H9 (cell line): ENCODE measurements around the gene CDC25B. TPM values are rescaled to one million over a fixed set of nuclear protein-coding genes. Genes with fewer than 3 reads are reported as not detected.

Source experiments
- DNase-seq: peaks from one replicate; pipeline ENCODE4 v3.0.0-alpha.2; 2017
- H2AFZ ChIP-seq: one replicate; pipeline ENCODE4 v1.6.1; 2013; ENCODE audit warnings: mild to moderate bottlenecking, low read length, control low read depth, moderate library complexity
- H2AK5ac ChIP-seq: 2 replicates; pipeline ENCODE4 v1.6.1; 2013; ENCODE audit warnings: low read length, control low read depth, mixed read lengths; ENCODE audit not compliant: insufficient read length
- H2BK120ac ChIP-seq: one replicate; pipeline ENCODE4 v1.6.1; 2013; ENCODE audit warnings: low read depth, mild to moderate bottlenecking, low read length, control low read depth, inconsistent platforms; ENCODE audit not compliant: poor library complexity, severe bottlenecking
- H2BK12ac ChIP-seq: 2 replicates; pipeline ENCODE4 v1.6.1; 2013; ENCODE audit warnings: low read length, control low read depth, mixed read lengths, low read depth; ENCODE audit not compliant: insufficient read length
- H2BK15ac ChIP-seq: 2 replicates; pipeline ENCODE4 v1.6.1; 2013; ENCODE audit warnings: low read depth, low read length, control low read depth
- H2BK20ac ChIP-seq: one replicate; pipeline ENCODE4 v1.6.1; 2013; ENCODE audit warnings: low read depth, mild to moderate bottlenecking, low read length, control low read depth, inconsistent platforms; ENCODE audit not compliant: poor library complexity, severe bottlenecking
- H2BK5ac ChIP-seq: 2 replicates; pipeline ENCODE4 v1.6.1; 2013; ENCODE audit warnings: low read length, control low read depth, mixed read lengths; ENCODE audit not compliant: insufficient read length
- H3K14ac ChIP-seq: 2 replicates; pipeline ENCODE4 v1.6.1; 2013; ENCODE audit warnings: low read length, control low read depth; ENCODE audit not compliant: insufficient read depth
- H3K18ac ChIP-seq: 2 replicates; pipeline ENCODE4 v1.6.1; 2013; ENCODE audit warnings: low read depth, mild to moderate bottlenecking, mixed read lengths, low read length, control low read depth; ENCODE audit not compliant: insufficient read length
- H3K23ac ChIP-seq: 2 replicates; pipeline ENCODE4 v1.6.1; 2013; ENCODE audit warnings: low read length, control low read depth, mixed read lengths, low read depth; ENCODE audit not compliant: insufficient read length
- H3K23me2 ChIP-seq: 2 replicates; pipeline ENCODE4 v1.6.1; 2013; ENCODE audit warnings: low read depth, mild to moderate bottlenecking, mixed read lengths, low read length, control low read depth; ENCODE audit not compliant: insufficient read length, poor library complexity, severe bottlenecking
- H3K27ac ChIP-seq: 2 replicates; pipeline ENCODE4 v1.5.1; 2013; ENCODE audit warnings: low read length, control low read depth, mixed read lengths, low read depth; ENCODE audit not compliant: insufficient read length
- H3K27me3 ChIP-seq: 2 replicates; pipeline ENCODE4 v1.6.1; 2013; ENCODE audit warnings: low read length, control low read depth, inconsistent platforms; ENCODE audit not compliant: insufficient read depth
- H3K4ac ChIP-seq: 2 replicates; pipeline ENCODE4 v1.6.1; 2013; ENCODE audit warnings: low read depth, mild to moderate bottlenecking, control low read depth, inconsistent platforms, low read length, moderate library complexity
- H3K4me1 ChIP-seq: 2 replicates; pipeline ENCODE4 v1.6.1; 2013; ENCODE audit warnings: low read length, control low read depth, inconsistent platforms; ENCODE audit not compliant: insufficient read depth
- H3K4me2 ChIP-seq: 2 replicates; pipeline ENCODE4 v1.6.1; 2013; ENCODE audit warnings: low read length, control low read depth, mixed read lengths; ENCODE audit not compliant: insufficient read length, insufficient read depth
- H3K56ac ChIP-seq: 2 replicates; pipeline ENCODE4 v1.6.1; 2013; ENCODE audit warnings: low read depth, mild to moderate bottlenecking, mixed read lengths, low read length, control low read depth; ENCODE audit not compliant: insufficient read length
- H3K79me1 ChIP-seq: 2 replicates; pipeline ENCODE4 v1.6.1; 2013; ENCODE audit warnings: low read depth, mild to moderate bottlenecking, moderate library complexity, low read length, control low read depth, inconsistent platforms; ENCODE audit not compliant: insufficient read depth, poor library complexity, severe bottlenecking
- H3K79me2 ChIP-seq: 2 replicates; pipeline ENCODE4 v1.6.1; 2013; ENCODE audit warnings: low read length, control low read depth, inconsistent platforms; ENCODE audit not compliant: insufficient read depth
- H3K9ac ChIP-seq: 2 replicates; pipeline ENCODE4 v1.6.1; 2013; ENCODE audit warnings: low read length, control low read depth, mixed read lengths; ENCODE audit not compliant: insufficient read length; ENCODE audit errors: extremely low read depth
- H3K9me3 ChIP-seq: one replicate; pipeline ENCODE4 v1.6.1; 2013; ENCODE audit warnings: low read depth, low read length, inconsistent platforms; ENCODE audit not compliant: control insufficient read depth
- H3T11ph ChIP-seq: one replicate; pipeline ENCODE4 v1.6.1; 2013; ENCODE audit warnings: mild to moderate bottlenecking, low read length, control low read depth, inconsistent platforms
- H4K20me1 ChIP-seq: one replicate; pipeline ENCODE4 v1.6.1; 2013; ENCODE audit not compliant: control insufficient read depth, insufficient read length, insufficient read depth
- H4K5ac ChIP-seq: 2 replicates; pipeline ENCODE4 v1.6.1; 2013; ENCODE audit warnings: low read depth, mild to moderate bottlenecking, mixed read lengths, low read length, control low read depth; ENCODE audit not compliant: insufficient read length
- H4K8ac ChIP-seq: replicated peaks from 2 replicates; pipeline ENCODE4 v1.6.1; 2013; ENCODE audit warnings: low read length, control low read depth, mixed read lengths, low read depth; ENCODE audit not compliant: insufficient read length
- H4K91ac ChIP-seq: 2 replicates; pipeline ENCODE4 v1.6.1; 2013; ENCODE audit warnings: low read depth, mild to moderate bottlenecking, moderate library complexity, mixed read lengths, low read length, control low read depth; ENCODE audit not compliant: insufficient read length
- H3K27ac Mint-ChIP-seq, 3 experiments: 2 replicates in 2 of 3; 3 replicates in 1 of 3; pipeline ENCODE4 v1.8.0; 2020 to 2021; ENCODE audit warnings: mixed read lengths in 3 of 3, mild to moderate bottlenecking in 1 of 3, moderate library complexity in 1 of 3
- H3K27me3 Mint-ChIP-seq: 2 replicates; pipeline ENCODE4 v1.8.0; 2021; ENCODE audit warnings: low read depth, mild to moderate bottlenecking, moderate library complexity, mixed read lengths
- H3K36me3 Mint-ChIP-seq, 3 experiments: 2 replicates in 2 of 3; 3 replicates in 1 of 3; pipeline ENCODE4 v1.8.0; 2020 to 2021; ENCODE audit warnings: low read depth in 3 of 3, mixed read lengths in 3 of 3; ENCODE audit not compliant: insufficient read depth in 1 of 3
- H3K4me1 Mint-ChIP-seq, 2 experiments: 2 replicates each; pipeline ENCODE4 v1.8.0; 2020; ENCODE audit warnings: mixed read lengths in 2 of 2
- H3K4me3 Mint-ChIP-seq, 2 experiments: 2 replicates in 1 of 2; 3 replicates in 1 of 2; pipeline ENCODE4 v1.8.0; 2020 to 2021; ENCODE audit warnings: mild to moderate bottlenecking in 2 of 2, mixed read lengths in 2 of 2, moderate library complexity in 1 of 2
- H3K9me3 Mint-ChIP-seq, 2 experiments: 2 replicates in 1 of 2; 3 replicates in 1 of 2; pipeline ENCODE4 v1.8.0; 2020; ENCODE audit warnings: mild to moderate bottlenecking in 2 of 2, mixed read lengths in 2 of 2, moderate library complexity in 1 of 2
- CTCF ChIP-seq: fragments of 200-600 bp; sonication (generic); conservative IDR thresholded peaks from 3 replicates; pipeline ENCODE4 v1.8.0; 2021; ENCODE audit warnings: antibody characterized with exemption, mild to moderate bottlenecking
- WGBS: extraction: QIAGEN DNeasy Blood & Tissue Kit; methylation state at CpG from one replicate; pipeline ENCODE4 v1.1.7; 2013; ENCODE audit warnings: missing lambda C conversion rate, low lambda C conversion rate, mixed read lengths; ENCODE audit not compliant: insufficient read length; ENCODE audit errors: extremely low coverage; 5-methylcytosine and 5-hydroxymethylcytosine counted together
- total RNA-seq: library from RNA; stranded (reverse); gene quantifications from 2 replicates; pipeline ENCODE4 v1.2.1, GENCODE V29; 2021

The CDC25B gene
- total RNA-seq, 1 experiment from 2014 or later = 24.0 TPM

GRCh38 chr20:3812975-3813847 is 17.1 kb downstream of the CDC25B start:
- H2AK5ac ChIP-seq = no peak overlapping the region
- no peak overlapping the region for H2BK12ac ChIP-seq
- Mint-ChIP-seq H3K4me1 (peaks cover 13 to 21% of the 10 kb centered on the region in 2 experiments), H3K9me3 (no peaks in the 10 kb centered on the region), H3K27ac (no peak overlapping the region), H3K36me3 (no peaks in the 10 kb centered on the region; a peak in 1 of 7 replicates), H3K4me3 (no peak overlapping the region; a peak in 1 of 5 replicates), H3K27me3 (peaks cover 8% of the 10 kb centered on the region)
- no peak overlapping the region for H3K23ac ChIP-seq
- H3K4ac ChIP-seq = no peak overlapping the region
- no peak overlapping the region for H3K27ac ChIP-seq
- no peak overlapping the region for H2BK5ac ChIP-seq
- no peak overlapping the region for H3T11ph ChIP-seq
- no peaks in the 10 kb centered on the region for H3K9me3 ChIP-seq
- H3K23me2 ChIP-seq = no peaks in the 10 kb centered on the region
- no peak overlapping the region for H2BK20ac ChIP-seq
- no peak overlapping the region for H3K56ac ChIP-seq
- no peaks in the 10 kb centered on the region for H3K79me2 ChIP-seq
- no peak overlapping the region for H2BK120ac ChIP-seq
- no peak overlapping the region for H4K8ac ChIP-seq
- no peak overlapping the region for H4K91ac ChIP-seq
- no peak overlapping the region for H3K4me2 ChIP-seq
- no peak overlapping the region for H2BK15ac ChIP-seq
- no peaks in the 10 kb centered on the region for H3K27me3 ChIP-seq
- H4K5ac ChIP-seq = no peak overlapping the region
- H3K79me1 ChIP-seq = no peaks in the 10 kb centered on the region
- H3K14ac ChIP-seq = no peak overlapping the region
- H2AFZ ChIP-seq = no peak overlapping the region
- no peak overlapping the region for H3K18ac ChIP-seq
- H3K4me1 ChIP-seq = no peaks in the 10 kb centered on the region; the same call in 1 of the 2 replicates
- H4K20me1 ChIP-seq = no peaks in the 10 kb centered on the region
- TF ChIP-seq CTCF = no peak
- WGBS = no CpG with 5 or more reads among the region's 8 CpGs
- no peak overlapping the region for H3K9ac ChIP-seq
- DNase-seq = no peak
